IPS-18a (cell line): ENCODE results near the gene SOX30.

Experiments
- H3K27ac ChIP-seq: one replicate; pipeline ENCODE4 v1.5.1; 2013; ENCODE audit warnings: low read length
- H3K27me3 ChIP-seq: one replicate; pipeline ENCODE4 v1.6.1; 2013; ENCODE audit warnings: mild to moderate bottlenecking, low read length; ENCODE audit not compliant: control insufficient read depth, insufficient read depth
- H3K36me3 ChIP-seq: one replicate; pipeline ENCODE4 v1.6.1; 2013; ENCODE audit warnings: low read depth, low read length; ENCODE audit not compliant: control insufficient read depth
- H3K4me1 ChIP-seq: one replicate; pipeline ENCODE4 v1.6.1; 2013; ENCODE audit warnings: low read depth, low read length; ENCODE audit not compliant: control insufficient read depth
- H3K4me3 ChIP-seq: one replicate; pipeline ENCODE4 v1.5.1; 2013; ENCODE audit warnings: low read length
- H3K9ac ChIP-seq: one replicate; pipeline ENCODE4 v1.6.1; 2013; ENCODE audit warnings: mild to moderate bottlenecking, low read length, moderate library complexity
- H3K9me3 ChIP-seq: one replicate; pipeline ENCODE4 v1.6.1; 2013; ENCODE audit warnings: low read depth, low read length; ENCODE audit not compliant: control insufficient read depth

SOX30 gene

GRCh38 chr5:157657516-157657915 lies 5.3 kb upstream of the SOX30 start:
- no peak overlapping the region for H3K27ac ChIP-seq
- no peaks in the 10 kb centered on the region for H3K36me3 ChIP-seq
- H3K9ac ChIP-seq: no peak overlapping the region
- no peak overlapping the region for H3K4me3 ChIP-seq
- peaks cover 12% of the 10 kb centered on the region for H3K9me3 ChIP-seq
- H3K4me1 ChIP-seq: no peaks in the 10 kb centered on the region
- no peaks in the 10 kb centered on the region for H3K27me3 ChIP-seq

GRCh38 chr5:157651623-157652376 lies 438 bp downstream of the SOX30 start:
- Histone ChIP-seq H3K36me3 (no peaks in the 10 kb centered on the region), H3K27me3 (no peaks in the 10 kb centered on the region), H3K9me3 (peaks cover 3% of the 10 kb centered on the region), H3K4me1 (no peaks in the 10 kb centered on the region), H3K27ac (no peak overlapping the region), H3K4me3 (no peak overlapping the region), H3K9ac (no peak overlapping the region)

- no peak overlapping the region for H3K27ac ChIP-seq
- no peaks in the 10 kb centered on the region for H3K9me3 ChIP-seq
- no peaks in the 10 kb centered on the region for H3K4me1 ChIP-seq
- no peak overlapping the region for H3K4me3 ChIP-seq
- H3K9ac ChIP-seq: no peak overlapping the region
- no peaks in the 10 kb centered on the region for H3K27me3 ChIP-seq
- H3K36me3 ChIP-seq: no peaks in the 10 kb centered on the region
Measured at GRCh38 chr5:157650991-157651611, 1.1 kb downstream of the SOX30 start.

- Histone ChIP-seq H3K9me3 (no peaks in the 10 kb centered on the region), H3K9ac (no peak overlapping the region), H3K4me1 (no peaks in the 10 kb centered on the region), H3K36me3 (no peaks in the 10 kb centered on the region), H3K27me3 (no peaks in the 10 kb centered on the region), H3K4me3 (no peak overlapping the region), H3K27ac (no peak overlapping the region)
Measured at GRCh38 chr5:157649101-157649500, 3.1 kb downstream of the SOX30 start.

GRCh38 chr5:157648275-157648990 lies 3.8 kb downstream of the SOX30 start:
- no peaks in the 10 kb centered on the region for H3K9me3 ChIP-seq

GRCh38 chr5:157640406-157641066 lies 11.7 kb downstream of the SOX30 start:
- no peaks in the 10 kb centered on the region for H3K9me3 ChIP-seq
- no peaks in the 10 kb centered on the region for H3K27me3 ChIP-seq
- no peak overlapping the region for H3K9ac ChIP-seq
- H3K4me1 ChIP-seq: no peaks in the 10 kb centered on the region
- no peak overlapping the region for H3K4me3 ChIP-seq
- no peaks in the 10 kb centered on the region for H3K36me3 ChIP-seq
- H3K27ac ChIP-seq: no peak overlapping the region

More at GRCh38 chr5:157648275-157648990, 3.8 kb downstream of the SOX30 start:
- H3K36me3 ChIP-seq: no peaks in the 10 kb centered on the region
- no peak overlapping the region for H3K9ac ChIP-seq
- no peaks in the 10 kb centered on the region for H3K27me3 ChIP-seq
- H3K27ac ChIP-seq: no peak overlapping the region
- no peak overlapping the region for H3K4me3 ChIP-seq
- no peaks in the 10 kb centered on the region for H3K4me1 ChIP-seq

GRCh38 chr5:157630341-157630740 lies 21.9 kb downstream of the SOX30 start:
- Histone ChIP-seq H3K4me3 (no peak overlapping the region), H3K27me3 (no peaks in the 10 kb centered on the region), H3K27ac (no peak overlapping the region), H3K9ac (no peak overlapping the region), H3K36me3 (no peaks in the 10 kb centered on the region), H3K4me1 (no peaks in the 10 kb centered on the region), H3K9me3 (no peaks in the 10 kb centered on the region)

- Histone ChIP-seq H3K9ac (no peak overlapping the region), H3K36me3 (no peaks in the 10 kb centered on the region), H3K27me3 (no peaks in the 10 kb centered on the region), H3K4me1 (no peaks in the 10 kb centered on the region), H3K4me3 (no peak overlapping the region), H3K9me3 (no peaks in the 10 kb centered on the region), H3K27ac (no peak overlapping the region)
Measured at GRCh38 chr5:157626831-157627230, 25.4 kb downstream of the SOX30 start.

GRCh38 chr5:157624144-157624543 lies 28.1 kb downstream of the SOX30 start:
- Histone ChIP-seq H3K9ac (no peak overlapping the region), H3K27ac (no peak overlapping the region), H3K4me1 (no peaks in the 10 kb centered on the region), H3K9me3 (no peaks in the 10 kb centered on the region), H3K36me3 (no peaks in the 10 kb centered on the region), H3K27me3 (no peaks in the 10 kb centered on the region), H3K4me3 (no peak overlapping the region)

- no peaks in the 10 kb centered on the region for H3K36me3 ChIP-seq
- no peaks in the 10 kb centered on the region for H3K9me3 ChIP-seq
- H3K4me3 ChIP-seq: no peak overlapping the region
- no peak overlapping the region for H3K27ac ChIP-seq
- no peak overlapping the region for H3K9ac ChIP-seq
- H3K4me1 ChIP-seq: no peaks in the 10 kb centered on the region
- no peaks in the 10 kb centered on the region for H3K27me3 ChIP-seq
Measured at GRCh38 chr5:157620776-157621175, 31.5 kb downstream of the SOX30 start.

GRCh38 chr5:157618191-157618765 lies 34.0 kb downstream of the SOX30 start:
- Histone ChIP-seq H3K36me3 (no peaks in the 10 kb centered on the region), H3K9me3 (no peaks in the 10 kb centered on the region), H3K27me3 (no peaks in the 10 kb centered on the region), H3K27ac (no peak overlapping the region), H3K4me3 (no peak overlapping the region), H3K9ac (no peak overlapping the region), H3K4me1 (no peaks in the 10 kb centered on the region)
